DND-41 (cell line): ENCODE results near the gene GFI1.

Source experiments
- CTCF ChIP-seq: IDR thresholded peaks from 2 replicates; pipeline ENCODE4 v1.5.1; 2012; ENCODE audit warnings: borderline replicate concordance, low read length, moderate library complexity, mild to moderate bottlenecking; ENCODE audit not compliant: poor library complexity, severe bottlenecking; ENCODE audit errors: extremely low read depth
- EZH2 ChIP-seq: IDR thresholded peaks from 3 replicates; pipeline ENCODE4 v1.6.1; 2012; ENCODE audit warnings: borderline replicate concordance, low read depth, mild to moderate bottlenecking, moderate library complexity, low read length, inconsistent platforms; ENCODE audit not compliant: severe bottlenecking

GRCh38 chr1:92459871-92460320 lies 26.8 kb downstream of the GFI1 start:
- TF ChIP-seq CTCF (no peak), EZH2 (no peak)
